Calu3 (cell line): Measurements from ENCODE around the gene IGSF9. TPM values are rescaled to one million over a fixed set of nuclear protein-coding genes. Genes with fewer than 3 reads are reported as not detected.

Experiments used
- BruUV-seq: library from RNA; stranded (reverse); fragments of 400-500 nt; replicated peaks from 2 replicates; lab custom pipeline; 2021; lab: Mats Ljungman, UMichigan
- CTCF ChIA-PET: fragments of 300-600 bp; sonication (Branson Sonifier 250); formaldehyde crosslinking; loops from one replicate; lab custom pipeline; 2022; ENCODE audit warnings: antibody characterized with exemption; lab: Charles Lee
- DNase-seq: peaks from one replicate; pipeline ENCODE4 v3.0.0; 2022
- H3K27ac Mint-ChIP-seq: one replicate; pipeline ENCODE4 v1.8.0; 2022; ENCODE audit warnings: mixed read lengths; ENCODE audit not compliant: unreplicated experiment
- H3K27me3 Mint-ChIP-seq: one replicate; pipeline ENCODE4 v1.8.0; 2022; ENCODE audit warnings: mixed read lengths; ENCODE audit not compliant: unreplicated experiment
- H3K36me3 Mint-ChIP-seq: one replicate; pipeline ENCODE4 v1.8.0; 2022; ENCODE audit warnings: mild to moderate bottlenecking, moderate library complexity, mixed read lengths; ENCODE audit not compliant: insufficient read depth, unreplicated experiment
- H3K4me1 Mint-ChIP-seq: one replicate; pipeline ENCODE4 v1.8.0; 2022; ENCODE audit warnings: mild to moderate bottlenecking, low read depth, mixed read lengths; ENCODE audit not compliant: unreplicated experiment
- H3K4me3 Mint-ChIP-seq: one replicate; pipeline ENCODE4 v1.8.0; 2022; ENCODE audit warnings: mild to moderate bottlenecking, low read depth, moderate library complexity, mixed read lengths; ENCODE audit not compliant: unreplicated experiment
- H3K9me3 Mint-ChIP-seq: one replicate; pipeline ENCODE4 v1.8.0; 2022; ENCODE audit warnings: low read depth, mixed read lengths; ENCODE audit not compliant: unreplicated experiment
- CTCF ChIP-seq: fragments of 200-600 bp; IDR thresholded peaks from one replicate; pipeline ENCODE4 v1.8.0; 2022; ENCODE audit warnings: antibody characterized with exemption; ENCODE audit not compliant: unreplicated experiment
- intact Hi-C: fragments of 100-400 bp; cut with micrococcal nuclease; formaldehyde crosslinking; loops from one replicate; pipeline ENCODE4 v1.10.0; 2022; ENCODE audit not compliant: unreplicated experiment
- total RNA-seq: library from RNA; stranded (reverse); gene quantifications from 2 replicates; pipeline ENCODE4 v1.2.3, GENCODE V29; 2022

The IGSF9 gene
- total RNA-seq, 1 experiment from 2014 or later: 7.6 TPM

GRCh38 chr1:159889202-159889601 is 56.2 kb downstream of the IGSF9 start:
- H3K27me3 Mint-ChIP-seq: no peaks in the 10 kb centered on the region
- no peaks in the 10 kb centered on the region for H3K9me3 Mint-ChIP-seq
- H3K36me3 Mint-ChIP-seq: no peaks in the 10 kb centered on the region
- H3K4me1 Mint-ChIP-seq: peaks cover 11% of the 10 kb centered on the region
- no peak overlapping the region for H3K4me3 Mint-ChIP-seq
- H3K27ac Mint-ChIP-seq: peak overlapping the region; percentile 12
- no peak for TF ChIP-seq CTCF
- no peak for DNase-seq
- CTCF ChIA-PET: interaction anchor here (0.6 to 4.5 kb wide), 7 partner anchors 25 to 118 kb away, joined by 3 to 110 read pairs (median 4); no protein-coding TSS in a partner anchor
- intact Hi-C loops: no loop called here
- no TSS peak for BruUV-seq

- Mint-ChIP-seq H3K4me3 (no peak overlapping the region), H3K27ac (no peak overlapping the region), H3K36me3 (no peaks in the 10 kb centered on the region), H3K27me3 (no peaks in the 10 kb centered on the region), H3K4me1 (no peaks in the 10 kb centered on the region), H3K9me3 (no peaks in the 10 kb centered on the region)
- BruUV-seq: no TSS peak
- CTCF ChIA-PET: no interaction called here
- TF ChIP-seq CTCF: no peak
- intact Hi-C loops: no loop called here
- no peak for DNase-seq
Observed at GRCh38 chr1:159884296-159884695, 61.1 kb downstream of the IGSF9 start.

- Mint-ChIP-seq H3K9me3 (no peaks in the 10 kb centered on the region), H3K4me1 (no peaks in the 10 kb centered on the region), H3K4me3 (no peak overlapping the region), H3K27me3 (no peaks in the 10 kb centered on the region), H3K27ac (no peak overlapping the region), H3K36me3 (no peaks in the 10 kb centered on the region)
- no TSS peak for BruUV-seq
- TF ChIP-seq CTCF: no peak
- intact Hi-C loops: no loop called here
- CTCF ChIA-PET: no interaction called here
- no peak for DNase-seq
Observed at GRCh38 chr1:159883134-159883533, 62.3 kb downstream of the IGSF9 start.

GRCh38 chr1:159882527-159882862 is 62.9 kb downstream of the IGSF9 start:
- no TSS peak for BruUV-seq
- intact Hi-C loops: no loop called here
- CTCF ChIA-PET: interaction anchor here (0.5 to 1.6 kb wide), 2 partner anchors 41 to 125 kb away, joined by 5 to 8 read pairs; no protein-coding TSS in a partner anchor
- no peak for DNase-seq
- TF ChIP-seq CTCF: no peak
- Mint-ChIP-seq H3K4me1 (no peaks in the 10 kb centered on the region), H3K4me3 (no peak overlapping the region), H3K27me3 (no peaks in the 10 kb centered on the region), H3K27ac (no peak overlapping the region), H3K9me3 (no peaks in the 10 kb centered on the region), H3K36me3 (no peaks in the 10 kb centered on the region)
